Peyer's patch (tissue), 4 donors: ENCODE measurements around the gene NACC2. TPM values are rescaled to one million over a fixed set of nuclear protein-coding genes. Genes with fewer than 3 reads are reported as not detected.

Source experiments
- DNase-seq, 3 donors: peaks; one replicate each; pipeline ENCODE4 v3.0.0-alpha.2; 2017 to 2019
- H3K27ac ChIP-seq, 4 donors: fragments of 200-600 bp; sonication (generic); one replicate each; pipeline ENCODE4 v1.5.1; 2016 to 2019
- H3K27me3 ChIP-seq, 2 donors: fragments of 200-600 bp; sonication (generic); one replicate each; pipeline ENCODE4 v1.5.1; 2019
- H3K36me3 ChIP-seq, 3 donors: fragments of 200-600 bp; sonication (generic); one replicate each; pipeline ENCODE4 v1.5.1; 2016 to 2019
- H3K4me1 ChIP-seq, 4 donors: fragments of 200-600 bp; sonication (generic); one replicate each; pipeline ENCODE4 v1.5.1; 2016 to 2019
- H3K4me3 ChIP-seq, 4 donors: fragments of 200-600 bp; sonication (generic); 1 replicate in 3 of 4; 2 replicates in 1 of 4; pipeline ENCODE4 v1.5.1; 2016 to 2019; ENCODE audit warnings: mild to moderate bottlenecking in 1 of 4
- H3K9me3 ChIP-seq, 4 donors: fragments of 200-600 bp; sonication (generic); one replicate each; pipeline ENCODE4 v1.5.1; 2016 to 2019; ENCODE audit warnings: mild to moderate bottlenecking in 1 of 4
- POLR2A ChIP-seq, 2 donors: fragments of 450-650 bp; IDR thresholded peaks; one replicate each; pipeline ENCODE4 v1.5.1; 2017; ENCODE audit warnings: antibody characterized with exemption in 2 of 2, mild to moderate bottlenecking in 2 of 2, moderate library complexity in 2 of 2
- total RNA-seq, 4 donors: library from RNA; depleted of rRNA; stranded (reverse); fragments of >200 nt; gene quantifications; one replicate each; pipeline ENCODE4 v1.1.0, GENCODE V29; 2016
- TF ChIP-seq, protein P1 (sequence below), 6 experiments: fragments of 450-650 bp in 4 of 6; fragments of 200-600 bp in 2 of 6; sonication (generic) in 1 of 6; IDR thresholded peaks; one replicate each; pipeline ENCODE4 v1.5.1; 2017 to 2019; ENCODE audit warnings: antibody characterized with exemption in 6 of 6, mild to moderate bottlenecking in 3 of 6, moderate library complexity in 1 of 6

NACC2 gene
- total RNA-seq, 4 donors from 2014 or later, result 8.3 to 24.3 (median 23.1) TPM

DNA sequence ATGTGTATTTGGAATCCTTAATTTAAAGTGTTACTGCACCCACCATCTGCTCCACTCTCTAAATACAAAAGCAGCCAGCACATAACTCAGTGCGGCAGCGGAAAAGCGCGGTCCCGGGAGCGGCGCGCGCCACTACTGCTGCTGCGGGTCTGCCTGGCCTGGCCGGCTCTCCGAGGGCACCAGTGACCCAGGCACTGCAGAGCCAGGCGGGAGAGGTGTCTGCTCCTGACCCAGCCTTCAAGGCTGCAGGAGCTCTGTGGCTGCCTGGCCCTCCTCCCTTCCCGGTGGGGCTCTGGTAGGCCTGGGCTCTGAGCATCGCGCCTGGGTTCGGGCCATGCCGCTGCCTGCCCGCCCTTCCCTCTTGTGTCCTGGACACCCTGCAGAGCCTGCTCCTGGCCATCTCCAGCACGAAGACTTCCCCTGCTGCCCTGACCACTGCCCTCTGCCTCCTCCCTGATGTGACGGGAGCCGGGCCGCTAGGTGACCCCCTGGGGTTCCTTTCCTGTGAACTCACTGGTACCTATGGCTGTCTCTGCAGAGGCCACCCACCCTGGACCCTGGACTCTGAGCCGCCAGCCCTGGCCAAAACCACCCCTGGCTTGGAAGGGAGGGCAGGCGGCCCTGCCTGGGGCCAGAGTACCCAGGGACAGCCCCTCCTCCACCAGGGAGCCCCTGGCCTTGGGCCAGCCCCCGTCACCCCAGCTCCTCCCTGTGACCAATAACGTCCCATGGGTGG lies 101.2 kb downstream of the NACC2 start:
- Histone ChIP-seq H3K9me3 (no peaks in the 10 kb centered on the region), H3K4me3 (no peak overlapping the region), H3K36me3 (no peaks in the 10 kb centered on the region), H3K4me1 (peaks cover 4 to 39% (median 14%) of the 10 kb centered on the region in 4 donors), H3K27me3 (no peaks in the 10 kb centered on the region), H3K27ac (peak overlapping the region; percentile 67 to 88 (median 76))
- DNase-seq, result no peak
- TF ChIP-seq POLR2A (IDR thresholded peaks at IDR 0.05), result no peak
- TF ChIP-seq, protein P1, sequence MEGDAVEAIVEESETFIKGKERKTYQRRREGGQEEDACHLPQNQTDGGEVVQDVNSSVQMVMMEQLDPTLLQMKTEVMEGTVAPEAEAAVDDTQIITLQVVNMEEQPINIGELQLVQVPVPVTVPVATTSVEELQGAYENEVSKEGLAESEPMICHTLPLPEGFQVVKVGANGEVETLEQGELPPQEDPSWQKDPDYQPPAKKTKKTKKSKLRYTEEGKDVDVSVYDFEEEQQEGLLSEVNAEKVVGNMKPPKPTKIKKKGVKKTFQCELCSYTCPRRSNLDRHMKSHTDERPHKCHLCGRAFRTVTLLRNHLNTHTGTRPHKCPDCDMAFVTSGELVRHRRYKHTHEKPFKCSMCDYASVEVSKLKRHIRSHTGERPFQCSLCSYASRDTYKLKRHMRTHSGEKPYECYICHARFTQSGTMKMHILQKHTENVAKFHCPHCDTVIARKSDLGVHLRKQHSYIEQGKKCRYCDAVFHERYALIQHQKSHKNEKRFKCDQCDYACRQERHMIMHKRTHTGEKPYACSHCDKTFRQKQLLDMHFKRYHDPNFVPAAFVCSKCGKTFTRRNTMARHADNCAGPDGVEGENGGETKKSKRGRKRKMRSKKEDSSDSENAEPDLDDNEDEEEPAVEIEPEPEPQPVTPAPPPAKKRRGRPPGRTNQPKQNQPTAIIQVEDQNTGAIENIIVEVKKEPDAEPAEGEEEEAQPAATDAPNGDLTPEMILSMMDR (IDR thresholded peaks at IDR 0.05), result no peak

DNA sequence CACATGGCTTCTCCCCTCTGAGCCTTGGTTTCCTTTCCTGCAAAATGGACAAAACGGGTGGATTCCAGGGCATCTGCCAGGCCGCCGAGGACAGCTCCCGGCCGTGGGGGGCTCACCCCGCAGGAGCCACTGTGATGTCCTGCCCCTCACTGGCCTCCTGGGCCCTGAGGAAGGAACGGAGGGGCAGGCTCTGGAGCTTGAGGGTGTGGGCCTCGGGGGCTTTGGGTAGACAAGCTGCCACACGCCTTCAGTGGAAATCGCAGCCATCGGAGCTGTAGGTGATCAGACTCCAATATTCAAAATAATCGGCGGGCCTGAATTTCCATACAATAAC lies 101.7 kb downstream of the NACC2 start:
- no peak for TF ChIP-seq POLR2A (IDR thresholded peaks at IDR 0.05)
- TF ChIP-seq, protein P1 (IDR thresholded peaks at IDR 0.05), result no peak
- no peak for DNase-seq
- no peaks in the 10 kb centered on the region for H3K36me3 ChIP-seq
- H3K4me3 ChIP-seq, result peak overlapping the region in 1 of 4 donors; percentile 22
- no peaks in the 10 kb centered on the region for H3K27me3 ChIP-seq
- H3K4me1 ChIP-seq, result peaks cover 4 to 39% (median 14%) of the 10 kb centered on the region in 4 donors
- peak overlapping the region; percentile 67 to 88 (median 76) for H3K27ac ChIP-seq
- no peaks in the 10 kb centered on the region for H3K9me3 ChIP-seq

DNA sequence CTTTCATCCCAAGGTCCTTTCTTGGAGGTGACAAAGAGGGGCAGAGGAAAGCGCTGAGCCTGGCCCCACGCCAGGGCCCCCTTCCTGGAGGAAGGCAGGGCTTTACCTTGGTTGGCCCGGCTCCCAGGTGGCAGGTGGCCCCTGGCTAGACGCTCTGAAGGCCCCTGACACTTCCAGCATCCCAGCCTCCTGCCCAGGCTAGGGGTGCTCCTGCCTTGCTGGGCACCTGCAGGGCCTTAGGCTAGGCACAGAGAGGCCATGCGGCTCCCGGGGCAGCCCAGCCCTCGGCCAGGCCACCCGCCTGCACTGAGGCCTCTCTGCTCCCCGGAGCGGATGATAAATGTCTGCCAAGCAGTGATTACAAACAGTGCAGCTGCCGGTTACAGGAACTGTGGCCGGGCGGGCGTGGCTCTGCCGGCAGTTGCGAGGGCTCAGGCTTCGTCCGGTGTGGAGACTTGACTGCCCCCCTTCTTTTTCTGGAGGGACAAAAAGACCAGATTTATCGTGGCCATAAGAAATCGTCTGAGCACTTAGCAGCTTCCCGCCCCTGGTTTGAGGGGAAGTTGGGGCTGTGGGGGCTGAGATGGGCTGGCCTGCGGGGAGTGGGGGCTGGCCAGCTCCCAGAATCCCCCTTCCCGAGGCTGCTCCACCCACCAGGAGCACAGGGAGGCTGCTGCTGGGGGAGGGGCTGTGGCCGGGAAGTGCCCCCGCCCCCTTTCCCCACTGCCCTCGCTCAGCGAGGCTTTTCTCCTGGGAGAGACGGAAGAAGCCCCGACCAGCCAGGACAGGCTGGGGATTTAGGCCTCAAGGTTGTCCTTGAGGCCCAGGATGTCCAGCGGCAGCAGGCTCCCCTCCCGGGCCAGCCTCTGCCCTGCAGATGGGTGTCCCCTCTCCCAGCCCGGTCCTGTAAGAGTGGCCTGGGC lies 102.3 kb downstream of the NACC2 start:
- Histone ChIP-seq H3K27me3 (no peaks in the 10 kb centered on the region), H3K36me3 (no peaks in the 10 kb centered on the region), H3K27ac (peak overlapping the region; percentile 67 to 88 (median 76)), H3K9me3 (no peaks in the 10 kb centered on the region), H3K4me1 (peaks cover 4 to 39% (median 14%) of the 10 kb centered on the region in 4 donors), H3K4me3 (peak overlapping the region in 3 of 4 donors; percentile 13 to 22 (median 15))
- TF ChIP-seq, protein P1 (IDR thresholded peaks at IDR 0.05), result no peak
- no peak for TF ChIP-seq POLR2A (IDR thresholded peaks at IDR 0.05)
- peak; percentile 45 to 81 (median 72) for DNase-seq

DNA sequence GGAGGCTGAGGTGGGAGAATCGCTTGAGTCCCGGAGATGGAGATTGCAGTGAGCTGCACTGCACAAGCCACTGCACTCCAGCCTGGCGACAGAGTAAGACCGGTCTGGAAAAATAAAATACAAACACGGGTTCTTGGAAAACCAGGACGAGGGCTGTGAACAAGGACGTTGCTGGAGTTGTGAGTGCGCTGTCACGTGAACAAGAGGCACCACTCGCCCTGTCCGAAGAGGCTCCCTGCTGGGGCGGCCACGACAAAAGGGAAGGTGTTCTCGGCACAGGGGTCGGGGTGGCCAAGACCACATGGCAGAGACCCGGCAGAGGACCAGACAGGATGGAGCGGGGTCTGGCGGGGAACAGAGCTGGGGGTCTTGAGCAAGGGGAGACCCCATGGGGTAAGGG lies 103.3 kb downstream of the NACC2 start:
- DNase-seq, result no peak
- Histone ChIP-seq H3K4me1 (peaks cover 4 to 39% (median 14%) of the 10 kb centered on the region in 4 donors), H3K9me3 (no peaks in the 10 kb centered on the region), H3K4me3 (no peak overlapping the region), H3K36me3 (no peaks in the 10 kb centered on the region), H3K27ac (peak overlapping the region in 2 of 4 donors; percentile 82 to 88), H3K27me3 (no peaks in the 10 kb centered on the region)
- TF ChIP-seq POLR2A (IDR thresholded peaks at IDR 0.05), result no peak
- TF ChIP-seq, protein P1 (IDR thresholded peaks at IDR 0.05), result no peak

DNA sequence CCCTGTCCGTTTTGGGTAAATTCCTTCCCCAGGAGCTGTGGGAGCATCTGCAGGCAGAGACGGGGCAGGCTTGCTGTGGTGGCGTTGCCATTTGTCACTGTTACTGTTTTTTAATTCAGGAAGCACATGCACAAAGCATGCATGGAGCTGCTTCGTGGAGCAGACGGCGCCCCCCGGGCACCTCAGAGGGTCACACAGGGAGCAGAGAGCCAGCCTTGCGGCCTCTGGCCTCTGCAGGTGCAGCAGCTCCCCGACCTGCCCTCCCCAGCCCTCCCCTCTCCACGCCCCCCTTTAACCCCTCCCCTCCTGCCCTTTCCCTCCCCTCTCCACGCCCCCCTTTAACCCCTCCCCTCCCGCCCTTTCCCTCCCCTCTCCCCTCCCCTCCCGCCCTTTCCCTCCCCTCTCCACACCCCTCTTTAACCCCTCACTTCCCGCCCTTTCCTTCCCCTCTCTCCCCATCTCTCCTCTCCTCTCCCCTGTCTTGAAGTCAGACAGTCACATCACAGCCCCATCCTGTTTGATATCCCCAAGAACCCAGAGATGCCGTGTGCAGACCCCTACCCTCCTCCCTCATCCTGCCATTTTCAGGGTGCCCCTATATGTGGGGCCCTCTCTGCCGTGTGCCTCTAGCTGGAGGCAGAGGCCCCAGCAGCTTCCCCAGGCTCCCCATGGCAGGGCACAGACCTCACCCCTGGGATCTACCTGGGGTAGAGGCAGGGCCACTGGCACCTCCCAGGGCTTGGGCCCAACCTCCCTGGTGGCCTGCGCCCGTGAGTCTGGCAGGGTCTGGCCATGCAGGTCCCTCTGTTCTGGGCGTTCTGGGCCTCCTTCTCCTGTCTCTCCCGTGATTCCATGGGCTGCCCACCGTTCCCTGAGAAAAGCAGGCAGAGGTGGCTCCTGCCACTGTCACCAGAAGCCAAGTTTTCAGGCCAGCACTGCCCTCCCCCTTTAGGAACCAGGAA lies 104.3 kb downstream of the NACC2 start:
- peak overlapping the region in 1 of 4 donors; percentile 16 for H3K4me3 ChIP-seq
- no peaks in the 10 kb centered on the region for H3K36me3 ChIP-seq

More for the DNA sequence above, 104.3 kb downstream of the NACC2 start:
- Histone ChIP-seq H3K27me3 (no peaks in the 10 kb centered on the region), H3K4me1 (peaks cover 4 to 39% (median 14%) of the 10 kb centered on the region in 4 donors), H3K9me3 (no peaks in the 10 kb centered on the region), H3K27ac (peak overlapping the region in 3 of 4 donors; percentile 16 to 38 (median 37))
- DNase-seq, result peak in 1 of 3 donors; percentile 66
- no peak for TF ChIP-seq POLR2A (IDR thresholded peaks at IDR 0.05)
- TF ChIP-seq, protein P1 (IDR thresholded peaks at IDR 0.05), result no peak
